Heart right ventricle (tissue), 16 donors: Measurements from ENCODE around the gene CAPN5. TPM values are rescaled to one million over a fixed set of nuclear protein-coding genes. Genes with fewer than 3 reads are reported as not detected.
A peak's percentile ranks its signal among the peaks of the same experiment; 100 is the strongest.

Experiments
- ATAC-seq, 8 donors: fragments of 200-7000 bp; cut with Tn5 transposase; one replicate each; pipeline ENCODE4 v1.9.1; 2020; ENCODE audit warnings: mild to moderate bottlenecking in 8 of 8, moderate library complexity in 8 of 8, moderate number of reproducible peaks in 1 of 8
- DNase-seq, 2 donors: peaks; one replicate each; pipeline ENCODE4 v3.0.0-alpha.2; 2020
- H3K27ac ChIP-seq, 10 donors: fragments of 200-600 bp; sonication (generic) in 2 of 10; one replicate each; pipeline versions ENCODE4 v1.5.0 to v1.8.0; 2020 to 2022; ENCODE audit warnings: mild to moderate bottlenecking in 3 of 10
- H3K27me3 ChIP-seq, 7 donors: fragments of 200-600 bp; one replicate each; pipeline ENCODE4 v1.8.0; 2021 to 2022; ENCODE audit warnings: mild to moderate bottlenecking in 2 of 7
- H3K36me3 ChIP-seq, 9 donors: fragments of 200-600 bp; sonication (generic) in 1 of 9; one replicate each; pipeline versions ENCODE4 v1.5.0 to v1.8.0; 2020 to 2022; ENCODE audit warnings: mild to moderate bottlenecking in 2 of 9
- H3K4me1 ChIP-seq, 9 donors: fragments of 200-600 bp; sonication (generic) in 1 of 9; one replicate each; pipeline versions ENCODE4 v1.5.0 to v1.8.0; 2020 to 2022; ENCODE audit warnings: mild to moderate bottlenecking in 4 of 9
- H3K4me3 ChIP-seq, 10 donors: fragments of 200-600 bp; sonication (generic) in 2 of 10; one replicate each; pipeline versions ENCODE4 v1.5.0 to v1.8.0; 2020 to 2022; ENCODE audit warnings: mild to moderate bottlenecking in 7 of 10, moderate library complexity in 2 of 10
- H3K9me3 ChIP-seq, 11 donors: fragments of 200-600 bp in 10 of 11; sonication (generic) in 2 of 11; one replicate each; pipeline versions ENCODE4 v1.5.0 to v1.8.0; 2013 to 2022; ENCODE audit warnings: mild to moderate bottlenecking in 2 of 11, control low read depth in 1 of 11, moderate library complexity in 1 of 11
- WGBS, 2 donors: extraction: QIAGEN DNeasy Blood & Tissue Kit; methylation state at CpG; one replicate each; pipeline ENCODE4 v1.1.7; 2013; ENCODE audit warnings: inconsistent platforms in 1 of 2; 5-methylcytosine and 5-hydroxymethylcytosine counted together
- intact Hi-C, 10 donors: fragments of 100-400 bp; cut with DNase I; formaldehyde crosslinking; loops; one replicate each; pipeline versions ENCODE4 v1.11.1 to v1.14.2; 2022
- polyA plus RNA-seq, 2 donors: library from polyadenylated mRNA; stranded (reverse); fragments of 200-250 nt; gene quantifications; one replicate each; pipeline ENCODE4 v1.2.3, GENCODE V29; 2013
- total RNA-seq, 10 donors: library from RNA; stranded (reverse); fragmentation: NEBNext Ultra II Directional in 3 of 10; extraction: Animal tissue kit (Norgen Biotek cat#: 25700) in 3 of 10; gene quantifications; one replicate each; pipeline versions ENCODE4 v1.2.1 to v1.2.4, GENCODE V29; 2021 to 2023
- TF ChIP-seq, protein P1 (sequence below), 9 donors: fragments of 200-600 bp; sonication (generic) in 2 of 9; IDR thresholded peaks; one replicate each; pipeline versions ENCODE4 v1.5.0 to v1.8.0; 2021 to 2022; ENCODE audit warnings: antibody characterized with exemption in 9 of 9, mild to moderate bottlenecking in 5 of 9, moderate library complexity in 1 of 9
- donor health status: Arrhythmogenic right ventricular cardiomyopathy.
- donor health status: ischemic (EF 13 %, LVEDD 7.1; RV severe dilation, severe dysfunction).
- donor health status: healthy with polysubstance abuse.
- donor health status: DM: no; HTN: yes; CAD: no.
- donor health status: DM: no; HTN: no; CAD: no.
- donor health status: ischemic (EF 25% LVEDD 6.9; RV normal size, moderate dysfunction).
- donor health status: ischemic (EF 25% LVEDD 5.7; RV mildly dilated, moderate dysfunction).
- donor health status: healthy.
- donor health status: DM: yes; HTN: yes; CAD: no.
- donor health status: Ischemic cardiomyopathy.
- donor health status: ischemic (EF 35%, LVEDD 5.7; RV mildly dilated, moderate dysfunction).
- donor health status: nonischemic (EF 11% LVEDD 7.7; RV severe dilation, severe dysfunction).
- donor health status: DM: yes; HTN: yes; CAD: no.
- donor health status: PGD.
- donor health status: ischemic (EF 29% LVEDD 5.4; RV normal size, mild dysfunction).
- donor health status: nonischemic (EF 23%, LVEDD 6.1; RV moderate dilation, normal function).

Gene CAPN5
- total and polyA plus RNA-seq, 12 donors: 1.8 to 3.6 (median 2.6) TPM

DNA sequence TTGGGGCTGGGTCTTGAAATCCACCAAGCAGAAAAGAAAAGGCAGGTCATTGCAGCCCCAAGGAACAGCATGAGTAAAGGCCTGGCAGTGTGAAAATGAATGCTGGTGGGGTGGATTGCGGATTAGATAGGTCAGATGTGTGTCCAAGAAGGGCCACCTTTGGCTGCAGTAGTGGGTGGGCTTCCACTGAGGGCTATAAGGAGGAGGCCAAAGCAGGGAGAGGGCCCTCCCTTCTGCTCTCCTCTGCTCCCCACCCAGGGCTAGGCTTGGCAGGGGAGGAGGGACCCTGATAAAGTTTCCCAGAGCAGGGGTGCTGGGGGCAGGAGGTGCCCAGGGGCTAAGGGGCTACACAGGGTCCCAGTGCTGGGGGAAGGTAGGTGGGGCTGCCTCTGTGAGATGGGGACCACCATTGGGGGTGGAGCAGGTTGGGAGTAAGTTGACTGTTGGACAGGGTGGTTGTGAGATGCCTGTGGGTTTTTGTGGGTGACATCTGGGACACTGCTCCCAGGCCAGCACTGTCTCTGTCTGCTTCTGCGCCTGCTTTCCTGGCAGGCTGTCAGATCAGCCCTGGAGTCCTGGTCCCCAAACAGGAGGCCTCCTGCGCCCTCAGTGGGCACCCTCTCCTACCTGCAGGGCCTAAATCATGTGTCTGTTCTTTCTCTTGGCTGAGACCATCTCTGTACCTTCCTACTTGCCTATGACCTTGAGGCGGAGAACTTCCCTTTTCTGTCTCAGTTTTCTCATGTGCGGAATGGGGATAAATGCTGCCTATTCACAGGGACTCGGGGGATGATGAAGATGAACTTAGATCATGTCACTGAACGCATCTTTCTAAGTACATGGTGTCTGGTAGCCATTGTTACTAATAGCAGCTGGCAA, 1.9 kb downstream of the CAPN5 start:
- no peak for ATAC-seq
- Histone ChIP-seq H3K27ac (peak overlapping the region in 1 of 10 donors; percentile 10), H3K9me3 (no peaks in the 10 kb centered on the region), H3K27me3 (no peaks in the 10 kb centered on the region), H3K4me1 (peaks cover 4 to 41% (median 30%) of the 10 kb centered on the region in 9 donors), H3K4me3 (peak overlapping the region in 1 of 10 donors; percentile 81), H3K36me3 (no peaks in the 10 kb centered on the region)
- 87 to 90% methylated on average over 7 of the region's 7 CpGs for WGBS, 2 donors
- no peak for DNase-seq
- intact Hi-C loops: no loop called here
- TF ChIP-seq, protein P1, sequence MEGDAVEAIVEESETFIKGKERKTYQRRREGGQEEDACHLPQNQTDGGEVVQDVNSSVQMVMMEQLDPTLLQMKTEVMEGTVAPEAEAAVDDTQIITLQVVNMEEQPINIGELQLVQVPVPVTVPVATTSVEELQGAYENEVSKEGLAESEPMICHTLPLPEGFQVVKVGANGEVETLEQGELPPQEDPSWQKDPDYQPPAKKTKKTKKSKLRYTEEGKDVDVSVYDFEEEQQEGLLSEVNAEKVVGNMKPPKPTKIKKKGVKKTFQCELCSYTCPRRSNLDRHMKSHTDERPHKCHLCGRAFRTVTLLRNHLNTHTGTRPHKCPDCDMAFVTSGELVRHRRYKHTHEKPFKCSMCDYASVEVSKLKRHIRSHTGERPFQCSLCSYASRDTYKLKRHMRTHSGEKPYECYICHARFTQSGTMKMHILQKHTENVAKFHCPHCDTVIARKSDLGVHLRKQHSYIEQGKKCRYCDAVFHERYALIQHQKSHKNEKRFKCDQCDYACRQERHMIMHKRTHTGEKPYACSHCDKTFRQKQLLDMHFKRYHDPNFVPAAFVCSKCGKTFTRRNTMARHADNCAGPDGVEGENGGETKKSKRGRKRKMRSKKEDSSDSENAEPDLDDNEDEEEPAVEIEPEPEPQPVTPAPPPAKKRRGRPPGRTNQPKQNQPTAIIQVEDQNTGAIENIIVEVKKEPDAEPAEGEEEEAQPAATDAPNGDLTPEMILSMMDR (IDR thresholded peaks at IDR 0.05): no peak

DNA sequence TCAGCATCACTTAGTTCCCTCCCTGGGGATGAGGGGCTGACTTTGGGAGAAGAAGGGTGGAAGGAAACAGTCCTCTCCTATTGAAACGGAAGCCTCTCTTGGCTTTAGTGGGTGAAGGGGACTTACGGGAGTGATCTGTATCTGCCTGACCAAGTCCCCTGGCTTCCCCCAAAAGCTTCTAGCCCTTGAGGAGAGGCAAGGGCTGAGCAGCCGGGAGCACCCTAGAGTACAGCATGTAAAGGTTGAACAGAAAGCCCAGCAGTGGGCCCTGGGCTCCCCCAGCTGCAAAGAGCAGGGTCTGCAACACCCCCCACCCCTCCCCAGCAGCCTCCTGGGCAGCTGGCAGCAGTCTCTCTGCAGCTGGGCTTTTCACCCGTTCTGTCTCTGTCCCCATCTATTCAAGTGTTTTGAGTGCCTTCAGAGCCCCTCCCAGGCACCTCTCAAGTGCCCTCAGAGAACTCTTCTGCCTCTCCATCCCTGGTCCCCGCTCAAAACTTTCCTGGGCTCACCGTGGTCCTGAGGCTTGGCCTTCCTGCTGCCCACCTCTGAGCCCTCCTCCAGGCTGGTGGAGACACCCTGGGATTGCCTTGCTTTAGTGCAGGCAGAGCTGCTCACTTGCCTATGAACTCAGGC, 2.7 kb downstream of the CAPN5 start:
- DNase-seq: no peak
- ATAC-seq: no peak
- Histone ChIP-seq H3K4me1 (peaks cover 10 to 48% (median 37%) of the 10 kb centered on the region in 9 donors), H3K9me3 (no peaks in the 10 kb centered on the region), H3K4me3 (no peak overlapping the region), H3K27me3 (no peaks in the 10 kb centered on the region), H3K36me3 (no peaks in the 10 kb centered on the region), H3K27ac (no peak overlapping the region)
- TF ChIP-seq, protein P1 (IDR thresholded peaks at IDR 0.05): no peak
- 80 to 81% methylated on average over 6 of the region's 6 CpGs for WGBS, 2 donors
- intact Hi-C loops: no loop called here

DNA sequence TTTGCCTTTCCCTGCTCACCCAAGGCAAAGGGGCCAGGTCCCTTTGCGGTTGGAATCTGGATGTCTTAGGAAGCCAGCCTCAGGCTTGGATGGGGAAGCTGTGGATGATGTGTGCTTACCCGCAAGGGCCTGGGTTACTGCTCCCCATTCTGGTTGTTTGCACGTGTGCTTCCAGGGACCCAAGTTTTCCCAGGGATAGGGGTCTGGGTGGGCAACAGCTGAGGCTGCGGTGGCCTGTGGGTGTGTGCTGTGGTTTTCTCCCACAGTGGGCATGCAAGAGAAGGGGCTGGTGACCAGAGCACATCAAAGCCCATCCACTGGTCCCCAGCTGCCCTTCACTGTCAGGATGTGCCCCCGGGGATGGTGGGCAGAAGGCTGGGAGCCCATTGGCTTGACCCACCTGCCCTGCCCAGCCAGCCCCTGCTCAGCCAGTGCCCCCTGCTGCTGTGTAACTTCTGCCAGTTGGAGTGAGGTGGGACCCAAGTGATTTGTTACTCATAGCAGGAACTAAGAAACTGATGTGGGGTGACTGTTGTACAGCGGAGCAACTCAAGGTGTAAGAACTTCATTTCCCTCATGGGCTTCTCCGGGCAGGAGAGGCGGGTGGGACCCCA, 3.3 kb downstream of the CAPN5 start:
- intact Hi-C loops: no loop called here
- H3K36me3 ChIP-seq: no peaks in the 10 kb centered on the region

DNA sequence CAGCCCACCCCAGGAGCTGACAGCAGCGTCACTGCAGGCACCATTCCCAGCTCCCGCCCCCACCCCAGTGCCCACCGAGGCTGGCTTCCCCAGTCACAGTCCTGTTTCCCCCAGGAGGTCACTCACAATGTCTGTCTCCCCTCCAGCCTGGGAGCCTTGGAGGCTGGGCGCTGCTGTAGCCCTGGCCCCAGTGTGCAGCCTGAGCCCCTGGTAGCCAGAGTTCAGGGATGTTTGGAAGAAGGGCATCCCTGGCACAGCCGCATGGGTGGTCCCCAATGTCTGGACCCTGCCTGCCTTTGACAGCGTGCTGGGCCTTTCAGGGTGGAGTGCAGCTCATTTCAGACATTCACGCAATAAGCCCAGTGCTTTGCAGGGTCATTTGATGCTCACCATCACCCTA, 4.3 kb downstream of the CAPN5 start:
- no peaks in the 10 kb centered on the region for H3K27me3 ChIP-seq
- DNase-seq (no peak), ATAC-seq (no peak)
- peaks cover 9 to 47% (median 32%) of the 10 kb centered on the region in 9 donors for H3K4me1 ChIP-seq
- no peaks in the 10 kb centered on the region for H3K36me3 ChIP-seq
- intact Hi-C loops: no loop called here
- no peaks in the 10 kb centered on the region for H3K9me3 ChIP-seq
- no peak overlapping the region for H3K4me3 ChIP-seq
- TF ChIP-seq, protein P1 (IDR thresholded peaks at IDR 0.05): no peak
- no peak overlapping the region for H3K27ac ChIP-seq
- 84 to 85% methylated on average over 7 of the region's 7 CpGs for WGBS, 2 donors

More for the DNA sequence above, 3.3 kb downstream of the CAPN5 start:
- DNase-seq: no peak
- ATAC-seq: no peak
- Histone ChIP-seq H3K9me3 (no peaks in the 10 kb centered on the region), H3K27ac (no peak overlapping the region), H3K4me1 (peaks cover 10 to 52% (median 37%) of the 10 kb centered on the region in 9 donors), H3K4me3 (no peak overlapping the region), H3K27me3 (no peaks in the 10 kb centered on the region)
- WGBS, 2 donors: 92% methylated on average over 8 of the region's 8 CpGs
- TF ChIP-seq, protein P1 (IDR thresholded peaks at IDR 0.05): no peak
